ENCODE measurements around the gene CERS6. TPM values are rescaled to one million over a fixed set of nuclear protein-coding genes. Genes with fewer than 3 reads are reported as not detected.
A peak's percentile ranks its signal among the peaks of the same experiment; 100 is the strongest.

The CERS6 gene
- total RNA-seq, 1 donor from 2014 or later, result 21.8 TPM

DNA sequence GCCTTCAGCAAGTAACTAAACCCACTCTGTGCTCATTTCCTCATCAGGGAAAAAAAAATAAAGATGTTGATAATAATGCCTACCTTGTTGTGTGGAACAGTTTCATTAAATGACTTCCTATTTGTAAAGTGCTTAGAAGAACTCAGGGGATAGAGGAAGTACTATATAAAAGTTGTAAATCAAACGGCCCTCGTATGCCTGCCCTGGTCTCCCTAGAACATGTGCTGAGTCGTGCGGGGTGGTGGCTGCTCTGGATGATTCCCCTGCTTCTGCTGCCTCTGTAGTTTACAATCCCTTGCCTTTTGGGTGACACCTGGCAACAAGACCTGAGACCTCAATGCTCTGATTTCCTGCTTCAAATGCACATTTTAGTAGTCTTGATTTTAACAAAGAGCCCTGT, 170.0 kb downstream of the CERS6 start:
- no peak for TF ChIP-seq CTCF (IDR thresholded peaks at IDR 0.05)
- ATAC-seq (no peak), DNase-seq (no peak)
- Histone ChIP-seq H3K9me3 (no peaks in the 10 kb centered on the region), H3K4me3 (no peak overlapping the region), H3K27me3 (ENCODE audit: low read depth) (no peaks in the 10 kb centered on the region), H3K36me3 (no peaks in the 10 kb centered on the region), H3K4me1 (no peaks in the 10 kb centered on the region), H3K27ac (no peak overlapping the region)
- intact Hi-C loops (cut with DNase I), result no loop called here

- TF ChIP-seq CTCF (IDR thresholded peaks at IDR 0.05), result no peak
- intact Hi-C loops (cut with DNase I), result no loop called here
- H3K4me1 ChIP-seq, result no peaks in the 10 kb centered on the region
- H3K36me3 ChIP-seq, result no peaks in the 10 kb centered on the region
- H3K9me3 ChIP-seq, result no peaks in the 10 kb centered on the region
- no peak for ATAC-seq
- DNase-seq, result no peak
- H3K27ac ChIP-seq, result no peak overlapping the region
- no peaks in the 10 kb centered on the region for H3K27me3 ChIP-seq (ENCODE audit: low read depth)
- no peak overlapping the region for H3K4me3 ChIP-seq
These were observed 170.6 kb downstream of the CERS6 start for GRCh38 chr2:168626647-168627046.

DNA sequence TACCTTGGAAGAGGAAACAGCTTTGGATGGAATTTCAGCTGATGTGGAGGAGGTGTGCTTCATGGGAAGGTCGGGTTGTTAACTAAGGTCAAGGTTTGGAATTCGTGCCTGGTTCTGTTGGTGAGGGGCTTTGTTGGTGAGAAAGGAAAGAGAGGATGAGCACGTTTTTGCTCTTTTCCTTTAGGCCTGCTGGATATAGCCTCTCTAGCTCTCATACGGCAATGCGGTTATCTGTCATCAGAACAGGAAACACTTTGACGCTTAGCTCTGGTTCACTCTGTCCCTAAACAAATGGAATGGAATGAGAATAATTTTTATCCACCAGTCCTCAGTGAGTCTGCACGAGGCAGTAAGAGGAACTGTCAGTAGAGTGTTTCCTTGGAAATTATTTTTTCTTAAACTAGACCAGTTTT, 176.6 kb downstream of the CERS6 start:
- H3K27me3 ChIP-seq (ENCODE audit: low read depth), result no peaks in the 10 kb centered on the region
- H3K9me3 ChIP-seq, result no peaks in the 10 kb centered on the region
- no peaks in the 10 kb centered on the region for H3K36me3 ChIP-seq
- peak overlapping the region; percentile 34 for H3K27ac ChIP-seq
- ATAC-seq (peak; percentile 79 to 81), DNase-seq (no peak)
- TF ChIP-seq CTCF (IDR thresholded peaks at IDR 0.05), result no peak
- H3K4me3 ChIP-seq, result no peak overlapping the region
- intact Hi-C loops (cut with DNase I), result no loop called here
- peaks cover 21% of the 10 kb centered on the region for H3K4me1 ChIP-seq

DNA sequence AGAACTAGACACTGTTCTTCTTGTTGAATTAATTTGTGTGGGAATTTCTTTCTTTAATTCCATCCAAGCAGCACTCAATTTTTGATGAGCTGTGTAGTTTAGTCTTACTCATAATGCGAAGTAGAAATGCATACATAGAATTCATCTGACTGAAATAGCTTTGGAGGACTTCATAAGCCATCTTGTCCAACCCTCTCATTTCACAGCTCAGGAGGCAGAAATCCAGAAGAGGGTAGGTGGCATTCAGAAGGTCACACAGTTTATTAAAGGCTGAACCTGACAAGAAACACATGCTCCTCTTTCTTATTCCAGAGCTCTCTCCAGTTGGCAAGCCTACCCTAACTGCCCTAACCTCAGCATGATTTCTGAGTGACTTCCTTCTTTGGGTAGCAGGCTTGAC, 177.1 kb downstream of the CERS6 start:
- ATAC-seq (peak; percentile 47 to 53), DNase-seq (no peak)
- H3K27me3 ChIP-seq (ENCODE audit: low read depth), result no peaks in the 10 kb centered on the region
- no peak overlapping the region for H3K27ac ChIP-seq
- no peak for TF ChIP-seq CTCF (IDR thresholded peaks at IDR 0.05)
- H3K4me3 ChIP-seq, result no peak overlapping the region
- intact Hi-C loops (cut with DNase I), result no loop called here
- H3K4me1 ChIP-seq, result peaks cover 21% of the 10 kb centered on the region
- H3K36me3 ChIP-seq, result no peaks in the 10 kb centered on the region
- H3K9me3 ChIP-seq, result no peaks in the 10 kb centered on the region

DNA sequence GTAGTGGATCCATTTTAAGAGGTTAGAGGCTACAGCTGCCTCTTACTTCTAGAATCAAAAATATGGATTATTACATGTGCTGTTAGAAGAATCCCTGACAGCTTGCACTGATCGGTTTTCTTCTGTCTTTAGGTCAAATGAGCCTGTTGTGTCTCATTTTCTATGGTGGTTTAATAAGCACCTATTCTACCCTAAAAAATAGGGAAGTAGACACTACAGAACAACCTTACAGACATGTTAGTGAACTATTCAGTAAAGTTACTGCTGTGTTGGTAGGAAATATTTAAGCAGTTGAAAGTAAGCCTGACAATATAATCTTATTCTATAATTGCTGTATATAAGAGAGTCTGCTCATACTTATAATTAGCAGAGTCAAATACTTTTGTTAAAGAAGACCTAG, 177.8 kb downstream of the CERS6 start:
- no peak for ATAC-seq
- Histone ChIP-seq H3K27me3 (ENCODE audit: low read depth) (no peaks in the 10 kb centered on the region), H3K36me3 (no peaks in the 10 kb centered on the region), H3K9me3 (no peaks in the 10 kb centered on the region), H3K4me3 (no peak overlapping the region), H3K4me1 (peaks cover 21% of the 10 kb centered on the region), H3K27ac (no peak overlapping the region)
- DNase-seq, result no peak
- intact Hi-C loops (cut with DNase I), result no loop called here
- TF ChIP-seq CTCF (IDR thresholded peaks at IDR 0.05), result no peak

- no peaks in the 10 kb centered on the region for H3K36me3 ChIP-seq
- ATAC-seq, result peak; percentile 68 to 69
- H3K4me1 ChIP-seq, result peaks cover 31% of the 10 kb centered on the region
- no peaks in the 10 kb centered on the region for H3K27me3 ChIP-seq (ENCODE audit: low read depth)
- no peak overlapping the region for H3K4me3 ChIP-seq
- no peaks in the 10 kb centered on the region for H3K9me3 ChIP-seq
- H3K27ac ChIP-seq, result no peak overlapping the region
- intact Hi-C loops (cut with DNase I), result no loop called here
- TF ChIP-seq CTCF (IDR thresholded peaks at IDR 0.05), result no peak
- no peak for DNase-seq
These were observed 179.0 kb downstream of the CERS6 start for GRCh38 chr2:168635065-168635577.
